ENCODE results near the gene SH3PXD2A.

SH3PXD2A gene

GRCh38 chr10:103859161-103860086 lies 4.0 kb upstream of the SH3PXD2A start:
- H3K4me1 Mint-ChIP-seq: peaks cover 8% of the 10 kb centered on the region
- no peak overlapping the region for H3K4me3 Mint-ChIP-seq
- H3K36me3 Mint-ChIP-seq (ENCODE audit: low read depth): peaks cover 3% of the 10 kb centered on the region
- ATAC-seq (peak; percentile 60), DNase-seq (peak; percentile 63)
- no peak overlapping the region for H3K27ac Mint-ChIP-seq
- H3K9me3 Mint-ChIP-seq: no peaks in the 10 kb centered on the region
- peaks cover 21% of the 10 kb centered on the region for H3K27me3 Mint-ChIP-seq

DNA sequence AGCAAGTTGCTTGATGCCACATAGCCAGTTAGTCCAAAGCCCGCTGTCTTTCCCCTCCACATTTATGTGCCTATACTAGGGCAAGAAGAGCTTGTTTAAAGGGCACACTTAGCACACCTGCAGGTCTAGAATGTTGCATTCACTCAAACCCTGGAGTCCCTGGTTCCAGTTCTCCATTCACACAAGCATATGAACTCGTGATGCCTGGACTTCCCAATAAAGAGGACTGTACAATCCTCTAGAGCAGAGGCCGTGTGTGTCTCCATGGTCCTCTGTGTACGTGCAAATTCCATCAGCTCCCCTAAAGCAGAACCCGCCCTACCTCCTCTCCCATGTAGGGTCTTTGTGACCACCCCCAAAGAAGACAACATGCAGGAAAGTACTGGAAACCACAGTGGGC lies 3.0 kb upstream of the SH3PXD2A start:
- H3K9me3 Mint-ChIP-seq: no peaks in the 10 kb centered on the region
- DNase-seq (no peak), ATAC-seq (no peak)
- no peak overlapping the region for H3K27ac Mint-ChIP-seq
- peaks cover 32% of the 10 kb centered on the region for H3K27me3 Mint-ChIP-seq
- peaks cover 11% of the 10 kb centered on the region for H3K4me1 Mint-ChIP-seq
- H3K4me3 Mint-ChIP-seq: no peak overlapping the region
- no peaks in the 10 kb centered on the region for H3K36me3 Mint-ChIP-seq (ENCODE audit: low read depth)

GRCh38 chr10:103856797-103857170 lies 1.4 kb upstream of the SH3PXD2A start:
- ATAC-seq: no peak
- Mint-ChIP-seq H3K27ac (no peak overlapping the region), H3K27me3 (peaks cover 39% of the 10 kb centered on the region), H3K4me3 (peak overlapping the region; percentile 45), H3K36me3 (ENCODE audit: low read depth) (no peaks in the 10 kb centered on the region), H3K9me3 (no peaks in the 10 kb centered on the region), H3K4me1 (peaks cover 11% of the 10 kb centered on the region)
- DNase-seq: no peak

DNA sequence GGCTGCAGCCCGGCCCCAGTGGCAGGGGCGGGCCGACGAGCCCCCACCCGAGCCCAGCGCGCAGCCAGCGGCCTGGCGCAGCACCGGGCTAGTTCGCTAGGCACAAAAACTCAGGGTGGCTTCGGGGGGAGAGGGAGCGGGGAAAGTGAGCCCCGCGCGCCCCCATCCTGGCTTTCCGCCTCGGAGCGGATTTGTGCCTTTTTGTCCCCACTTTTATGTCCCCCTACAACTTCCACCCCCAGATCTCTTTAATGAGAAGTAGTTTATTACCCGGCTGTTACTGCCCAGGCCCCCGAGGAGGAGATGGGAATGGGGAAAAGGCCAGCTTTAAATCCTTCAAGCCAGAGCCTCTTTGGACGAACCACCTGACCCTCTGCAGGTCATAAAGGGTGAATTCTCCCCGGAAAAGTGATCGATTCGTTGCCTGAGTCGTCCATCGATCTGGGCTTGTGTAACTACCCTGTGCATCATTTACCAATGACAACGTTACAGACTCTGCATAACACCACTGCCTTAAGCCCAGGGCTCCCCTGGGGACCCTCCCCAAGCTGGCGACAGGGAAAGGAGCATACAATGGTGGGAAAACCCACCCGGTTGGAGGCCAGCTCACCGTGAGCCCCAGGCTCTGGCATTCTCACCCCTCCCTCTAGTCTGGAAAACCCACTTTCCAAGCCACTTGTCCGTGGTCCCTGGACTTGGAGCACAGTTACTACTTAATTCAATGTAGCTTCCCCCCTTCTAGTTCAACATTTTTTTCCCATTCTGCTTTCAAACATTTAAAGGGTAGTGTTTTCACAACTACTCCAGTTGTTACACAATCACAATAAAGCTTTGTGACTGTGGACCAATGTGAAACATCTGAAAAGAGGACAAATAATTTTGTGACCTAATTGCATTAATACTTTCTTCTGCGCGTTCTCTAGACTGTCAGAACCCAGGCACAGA lies 748 bp upstream of the SH3PXD2A start:
- ATAC-seq: no peak
- H3K27me3 Mint-ChIP-seq: peaks cover 39% of the 10 kb centered on the region
- H3K4me3 Mint-ChIP-seq: peak overlapping the region; percentile 45
- H3K36me3 Mint-ChIP-seq (ENCODE audit: low read depth): no peaks in the 10 kb centered on the region
- peaks cover 11% of the 10 kb centered on the region for H3K4me1 Mint-ChIP-seq
- no peaks in the 10 kb centered on the region for H3K9me3 Mint-ChIP-seq
- no peak for DNase-seq
- H3K27ac Mint-ChIP-seq: no peak overlapping the region

GRCh38 chr10:103854686-103855391 lies 537 bp downstream of the SH3PXD2A start:
- peak; percentile 34 for ATAC-seq
- H3K4me1 Mint-ChIP-seq: peaks cover 11% of the 10 kb centered on the region
- no peak overlapping the region for H3K27ac Mint-ChIP-seq
- DNase-seq: peak; percentile 31
- H3K36me3 Mint-ChIP-seq (ENCODE audit: low read depth): no peaks in the 10 kb centered on the region
- peak overlapping the region; percentile 70 for H3K4me3 Mint-ChIP-seq
- peaks cover 39% of the 10 kb centered on the region for H3K27me3 Mint-ChIP-seq
- H3K9me3 Mint-ChIP-seq: no peaks in the 10 kb centered on the region

- peak overlapping the region; percentile 70 for H3K4me3 Mint-ChIP-seq
- peaks cover 39% of the 10 kb centered on the region for H3K27me3 Mint-ChIP-seq
- DNase-seq: no peak
- no peak overlapping the region for H3K27ac Mint-ChIP-seq
- H3K4me1 Mint-ChIP-seq: peaks cover 8% of the 10 kb centered on the region
- no peaks in the 10 kb centered on the region for H3K9me3 Mint-ChIP-seq
- ATAC-seq: no peak
- no peaks in the 10 kb centered on the region for H3K36me3 Mint-ChIP-seq (ENCODE audit: low read depth)
Observed at GRCh38 chr10:103854265-103854685, 1.1 kb downstream of the SH3PXD2A start.

- DNase-seq (no peak), ATAC-seq (no peak)
- peak overlapping the region; percentile 70 for H3K4me3 Mint-ChIP-seq
- no peaks in the 10 kb centered on the region for H3K9me3 Mint-ChIP-seq
- no peaks in the 10 kb centered on the region for H3K36me3 Mint-ChIP-seq (ENCODE audit: low read depth)
- H3K27ac Mint-ChIP-seq: no peak overlapping the region
- peaks cover 8% of the 10 kb centered on the region for H3K4me1 Mint-ChIP-seq
- H3K27me3 Mint-ChIP-seq: peaks cover 39% of the 10 kb centered on the region
Observed at GRCh38 chr10:103853428-103854264, 1.7 kb downstream of the SH3PXD2A start.

DNA sequence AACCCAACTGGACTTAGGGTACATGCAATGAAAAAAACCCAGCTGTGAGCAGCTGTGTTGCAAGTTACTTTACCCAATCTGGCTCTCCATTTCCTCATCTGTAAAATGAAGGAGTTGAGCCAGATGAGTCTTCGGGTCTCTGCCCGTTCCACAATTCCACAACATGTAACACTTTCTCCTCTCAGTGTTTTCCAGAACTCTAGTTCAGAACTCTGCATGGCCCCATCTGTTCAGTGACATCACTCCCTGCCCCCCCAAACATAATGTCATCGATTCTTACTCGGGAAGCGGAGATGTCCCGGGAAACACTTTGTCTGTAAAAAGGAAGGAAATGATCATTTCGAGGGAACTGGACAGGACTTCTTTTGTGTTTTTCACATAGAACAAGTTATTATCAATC lies 2.5 kb downstream of the SH3PXD2A start:
- ATAC-seq: no peak
- H3K9me3 Mint-ChIP-seq: no peaks in the 10 kb centered on the region
- peaks cover 8% of the 10 kb centered on the region for H3K4me1 Mint-ChIP-seq
- no peak for DNase-seq
- peaks cover 39% of the 10 kb centered on the region for H3K27me3 Mint-ChIP-seq
- no peak overlapping the region for H3K27ac Mint-ChIP-seq
- no peak overlapping the region for H3K4me3 Mint-ChIP-seq
- H3K36me3 Mint-ChIP-seq (ENCODE audit: low read depth): no peaks in the 10 kb centered on the region

DNA sequence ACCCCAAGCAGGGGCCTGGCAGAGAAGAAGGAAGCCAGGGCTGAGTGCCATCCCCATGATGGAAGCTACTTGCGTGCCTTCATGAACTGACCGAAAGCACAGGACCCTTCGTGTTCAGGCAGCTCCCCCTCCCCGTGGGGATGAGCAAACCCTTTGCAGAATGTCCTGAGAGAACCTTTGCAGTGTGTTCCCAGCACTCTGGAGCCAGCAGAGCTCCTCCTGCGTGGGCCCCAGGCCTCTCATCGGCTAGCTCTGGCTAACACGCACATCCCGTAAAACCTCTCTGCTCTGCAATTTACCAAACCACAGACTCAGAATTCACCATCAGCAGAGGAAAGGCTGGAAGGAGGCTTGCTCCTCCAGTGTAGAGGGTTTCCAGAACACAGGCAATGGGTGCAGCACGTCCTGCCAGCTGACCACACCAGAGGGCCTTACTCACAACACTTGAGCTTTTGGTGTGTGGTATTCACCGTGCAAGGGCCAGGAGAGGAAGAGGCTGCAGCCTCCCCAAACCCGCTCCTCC lies 3.1 kb downstream of the SH3PXD2A start:
- H3K4me1 Mint-ChIP-seq: peaks cover 8% of the 10 kb centered on the region
- no peak overlapping the region for H3K4me3 Mint-ChIP-seq
- no peak overlapping the region for H3K27ac Mint-ChIP-seq
- H3K27me3 Mint-ChIP-seq: peaks cover 37% of the 10 kb centered on the region
- ATAC-seq (no peak), DNase-seq (no peak)
- no peaks in the 10 kb centered on the region for H3K36me3 Mint-ChIP-seq (ENCODE audit: low read depth)
- no peaks in the 10 kb centered on the region for H3K9me3 Mint-ChIP-seq

DNA sequence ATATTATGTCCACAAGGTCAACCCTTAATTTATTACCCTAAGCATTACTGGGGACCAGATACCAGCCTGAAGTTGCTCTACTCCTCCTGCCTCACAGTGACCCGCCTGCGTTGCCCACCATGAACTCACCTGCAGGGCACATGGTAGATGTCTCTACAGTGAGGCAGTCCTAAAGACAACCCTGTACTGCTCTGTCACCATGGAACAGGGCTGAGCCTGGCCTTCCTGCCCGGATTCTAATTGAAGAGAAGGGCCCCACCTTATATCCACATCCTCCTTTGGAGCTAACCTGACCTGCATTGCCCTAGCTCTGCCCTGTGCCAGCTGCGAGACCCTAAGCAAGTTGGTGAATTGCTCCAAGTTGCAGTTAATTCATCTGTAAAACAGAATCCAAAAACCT lies 4.1 kb downstream of the SH3PXD2A start:
- ATAC-seq: no peak
- H3K9me3 Mint-ChIP-seq: no peaks in the 10 kb centered on the region
- H3K27me3 Mint-ChIP-seq: peaks cover 27% of the 10 kb centered on the region
- peaks cover 11% of the 10 kb centered on the region for H3K4me1 Mint-ChIP-seq
- H3K27ac Mint-ChIP-seq: no peak overlapping the region
- H3K4me3 Mint-ChIP-seq: no peak overlapping the region
- no peaks in the 10 kb centered on the region for H3K36me3 Mint-ChIP-seq (ENCODE audit: low read depth)
- DNase-seq: no peak

GRCh38 chr10:103850572-103850895 lies 4.8 kb downstream of the SH3PXD2A start:
- ATAC-seq (no peak), DNase-seq (no peak)
- H3K27me3 Mint-ChIP-seq: peaks cover 22% of the 10 kb centered on the region
- no peaks in the 10 kb centered on the region for H3K9me3 Mint-ChIP-seq
- peaks cover 18% of the 10 kb centered on the region for H3K4me1 Mint-ChIP-seq
- H3K27ac Mint-ChIP-seq: no peak overlapping the region
- no peak overlapping the region for H3K4me3 Mint-ChIP-seq
- no peaks in the 10 kb centered on the region for H3K36me3 Mint-ChIP-seq (ENCODE audit: low read depth)

GRCh38 chr10:103849880-103850571 lies 5.3 kb downstream of the SH3PXD2A start:
- Mint-ChIP-seq H3K9me3 (no peaks in the 10 kb centered on the region), H3K36me3 (ENCODE audit: low read depth) (no peaks in the 10 kb centered on the region), H3K27me3 (peaks cover 22% of the 10 kb centered on the region), H3K4me1 (peaks cover 21% of the 10 kb centered on the region), H3K4me3 (no peak overlapping the region), H3K27ac (no peak overlapping the region)
- ATAC-seq (no peak), DNase-seq (no peak)

- Mint-ChIP-seq H3K36me3 (ENCODE audit: low read depth) (no peaks in the 10 kb centered on the region), H3K27me3 (peaks cover 17% of the 10 kb centered on the region), H3K4me3 (no peak overlapping the region), H3K4me1 (peaks cover 16% of the 10 kb centered on the region), H3K27ac (no peak overlapping the region), H3K9me3 (no peaks in the 10 kb centered on the region)
- DNase-seq: no peak
- ATAC-seq: no peak
Observed at GRCh38 chr10:103849212-103849877, 6.0 kb downstream of the SH3PXD2A start.
